NCI-H128 (cell line): ENCODE results near the gene ATP8A2.
A peak's percentile ranks its signal among the peaks of the same experiment; 100 is the strongest.
"Not testable (repeated sequence)": the region's sequence is repeated elsewhere in the genome, so short reads cannot be mapped to it uniquely, and the experiment has no call there.

Experiments
- DNase-seq: peaks from one replicate; lab custom pipeline; 2025; ENCODE audit not compliant: unreplicated experiment; lab: John Stamatoyannopoulos, UW

ATP8A2 gene

DNA sequence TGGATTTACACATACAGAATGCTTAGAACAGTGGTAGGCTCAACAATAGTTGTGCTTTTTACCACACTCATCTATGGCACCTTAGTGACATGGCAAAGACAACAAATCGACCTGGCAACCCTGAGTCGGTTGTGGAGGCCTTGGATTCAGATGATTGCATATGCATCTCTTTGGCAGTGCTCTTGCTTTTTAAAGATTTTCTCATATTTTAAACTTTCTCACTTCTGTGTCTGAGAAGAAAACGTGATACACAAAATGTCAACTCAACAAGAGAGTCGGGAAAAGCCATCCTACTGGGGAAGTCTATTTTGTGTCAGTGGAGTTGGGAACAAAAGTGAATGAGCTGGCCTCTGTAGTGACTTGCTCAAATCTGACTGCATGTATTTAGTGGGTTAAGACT lies 85.8 kb downstream of the ATP8A2 start:
- no peak for DNase-seq

GRCh38 chr13:25462301-25463125 lies 90.7 kb downstream of the ATP8A2 start:
- DNase-seq, result no peak

- DNase-seq, result no peak
Measured at GRCh38 chr13:25463496-25463895, 91.7 kb downstream of the ATP8A2 start.

- no peak for DNase-seq
Measured at GRCh38 chr13:25466880-25467279, 95.1 kb downstream of the ATP8A2 start.

GRCh38 chr13:25468325-25469168 lies 96.8 kb downstream of the ATP8A2 start:
- DNase-seq, result peak; percentile 53

DNA sequence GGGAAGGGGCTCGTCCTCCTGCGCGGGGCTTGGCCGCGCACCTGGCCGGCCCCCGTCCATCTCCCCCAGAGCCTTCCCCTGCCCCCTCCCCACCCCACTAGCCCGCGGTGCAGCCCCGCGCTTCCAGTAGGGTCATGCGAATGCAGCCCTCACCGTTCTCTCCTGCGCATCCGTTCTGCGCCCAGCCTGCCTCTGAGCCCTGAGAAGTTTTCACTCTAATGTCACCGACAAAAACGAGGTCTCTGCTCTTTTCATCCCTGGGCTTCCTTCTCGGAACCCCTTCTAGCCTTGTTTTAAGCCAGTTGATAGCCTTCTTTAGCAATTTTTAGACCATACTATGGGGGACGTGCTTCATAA lies 97.4 kb downstream of the ATP8A2 start:
- DNase-seq, result no peak

- no peak for DNase-seq
Measured at GRCh38 chr13:25473864-25474263, 102.1 kb downstream of the ATP8A2 start.

GRCh38 chr13:25478186-25478585 lies 106.4 kb downstream of the ATP8A2 start:
- DNase-seq, result no peak

- peak; percentile 50 for DNase-seq
Measured at GRCh38 chr13:25489238-25489637, 117.5 kb downstream of the ATP8A2 start.

- no peak for DNase-seq
Measured at GRCh38 chr13:25490236-25490635, 118.5 kb downstream of the ATP8A2 start.

DNA sequence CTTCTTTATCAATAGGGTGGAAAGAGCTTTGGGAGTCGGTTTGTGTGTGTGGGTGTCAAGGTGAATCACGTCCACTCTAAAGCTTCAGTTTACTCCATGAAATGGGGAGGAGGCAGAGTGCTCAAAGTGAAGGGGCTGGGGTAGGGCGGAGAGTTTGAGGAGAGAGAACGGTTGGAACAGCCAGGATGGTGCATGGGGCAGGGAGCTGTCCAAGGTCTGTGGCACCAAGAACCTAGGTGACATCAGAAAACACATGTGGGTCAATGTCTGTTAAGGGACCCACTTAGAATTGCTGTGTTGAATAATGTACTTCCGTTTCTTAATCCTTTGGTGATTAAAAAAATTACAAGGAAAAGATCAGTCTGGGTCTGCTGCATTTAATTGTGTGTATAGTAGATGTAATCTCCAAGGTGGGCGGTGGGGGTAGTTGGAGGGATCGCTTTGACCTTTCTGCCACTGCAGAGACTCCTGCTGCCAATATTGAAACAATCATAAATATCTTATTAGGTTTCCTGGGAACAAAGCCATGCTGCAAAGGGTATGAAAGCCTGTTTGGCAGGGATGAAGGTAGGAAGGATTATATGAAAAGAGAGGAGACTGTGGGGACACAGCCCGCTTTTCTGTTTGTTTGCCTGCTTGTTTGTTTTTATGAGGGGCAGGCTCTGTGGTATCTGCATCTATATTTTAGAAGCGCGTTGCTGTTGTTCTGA lies 122.3 kb downstream of the ATP8A2 start:
- DNase-seq, result no peak

- no peak for DNase-seq
Measured at GRCh38 chr13:25494698-25495411, 123.1 kb downstream of the ATP8A2 start.

DNA sequence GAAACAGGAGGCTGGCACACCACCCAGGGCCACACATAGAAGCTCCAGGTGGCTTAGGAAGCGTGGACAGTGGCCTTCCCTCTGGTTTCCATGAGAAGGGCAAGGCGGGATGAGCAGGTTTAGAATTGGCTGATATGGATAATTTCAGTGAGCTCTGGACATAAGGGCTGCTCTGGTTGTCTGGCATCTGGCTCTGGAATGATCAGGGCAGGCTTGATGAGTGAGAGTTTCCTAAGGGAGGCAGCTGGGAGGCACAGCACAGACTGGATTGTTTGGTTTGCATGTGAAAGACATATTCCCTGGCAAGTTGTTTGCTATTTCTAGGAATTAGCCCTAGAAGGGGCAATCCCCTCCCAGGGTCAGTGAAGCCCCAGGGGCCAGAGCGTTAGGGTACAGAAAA lies 129.5 kb downstream of the ATP8A2 start:
- DNase-seq, result no peak

GRCh38 chr13:25502031-25502430 lies 130.3 kb downstream of the ATP8A2 start:
- DNase-seq, result no peak

DNA sequence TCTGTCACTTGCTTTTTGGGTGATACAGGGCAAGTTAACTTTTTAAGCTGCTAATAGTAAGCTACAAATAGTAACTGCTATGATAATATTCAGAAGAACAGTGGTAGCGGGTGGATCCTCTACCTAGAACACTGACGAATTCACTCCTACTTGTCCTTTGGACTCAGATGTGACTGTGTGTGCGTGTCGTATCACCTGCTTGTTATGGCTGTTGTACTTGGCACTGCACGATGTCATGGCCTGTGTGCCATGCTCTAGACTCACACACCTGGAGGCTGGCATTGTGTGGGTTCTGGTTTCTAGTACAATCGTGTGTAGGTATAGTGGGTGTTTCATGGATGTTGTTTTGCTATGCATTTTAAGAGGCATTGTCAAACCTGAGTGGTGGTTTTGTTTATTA lies 130.8 kb downstream of the ATP8A2 start:
- DNase-seq, result no peak

DNA sequence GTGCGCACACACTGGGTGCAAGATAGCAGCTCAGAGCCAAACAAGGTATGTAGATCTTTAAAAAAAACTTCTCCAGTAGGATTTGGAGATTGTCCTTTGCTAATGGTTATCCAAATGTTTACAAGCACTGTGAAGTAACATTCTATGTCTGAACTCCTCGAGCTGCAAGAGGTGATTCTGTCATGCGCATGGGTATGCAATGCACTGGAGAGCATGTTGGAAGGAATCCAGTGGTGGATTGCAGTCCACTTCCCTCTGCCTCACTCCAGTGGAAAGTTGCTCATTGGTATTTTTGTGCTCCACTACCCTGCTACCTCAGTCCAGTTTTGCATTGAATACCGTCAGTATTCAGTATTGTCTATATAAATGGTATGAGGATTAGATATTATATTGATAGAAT lies 132.1 kb downstream of the ATP8A2 start:
- DNase-seq, result no peak

DNA sequence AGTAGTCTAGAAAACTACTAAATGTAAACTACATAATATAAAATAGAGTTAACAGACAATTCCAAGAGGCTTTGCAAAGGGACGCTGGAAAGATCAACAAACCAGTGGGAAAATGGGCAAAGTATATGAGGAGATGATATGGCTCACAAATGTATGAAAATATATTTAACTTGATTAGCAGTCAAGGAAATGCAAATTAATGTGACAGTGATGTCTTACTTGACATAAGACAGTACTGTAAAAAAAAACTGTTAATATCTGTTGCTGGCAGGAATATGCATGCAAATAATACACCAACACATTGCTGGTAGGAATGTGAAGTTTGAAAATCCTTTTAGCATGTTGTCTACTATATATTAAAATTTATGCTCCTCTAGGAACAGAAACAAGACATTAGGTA lies 136.1 kb downstream of the ATP8A2 start:
- DNase-seq, result no peak

DNA sequence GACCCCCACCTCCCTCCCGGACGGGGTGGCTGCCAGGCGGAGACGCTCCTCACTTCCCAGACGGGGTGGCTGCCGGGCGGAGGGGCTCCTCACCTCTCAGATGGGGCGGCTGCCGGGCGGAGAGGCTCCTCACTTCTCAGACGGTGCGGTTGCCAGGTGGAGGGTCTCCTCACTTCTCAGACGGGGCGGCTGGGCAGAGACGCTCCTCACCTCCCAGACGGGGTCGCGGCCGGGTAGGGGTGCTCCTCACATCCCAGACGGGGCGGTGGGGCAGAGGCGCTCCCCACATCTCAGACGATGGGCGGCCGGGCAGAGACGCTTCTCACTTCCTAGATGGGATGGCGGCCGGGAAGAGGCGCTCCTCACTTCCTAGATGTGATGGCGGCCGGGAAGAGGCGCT lies 141.3 kb downstream of the ATP8A2 start:
- not testable (repeated sequence) for DNase-seq

- no peak for DNase-seq
Measured at GRCh38 chr13:25518441-25518840, 146.7 kb downstream of the ATP8A2 start.

- DNase-seq, result no peak
Measured at GRCh38 chr13:25525884-25526283, 154.1 kb downstream of the ATP8A2 start.

GRCh38 chr13:25528266-25528665 lies 156.5 kb downstream of the ATP8A2 start:
- no peak for DNase-seq
